ENCODE data around the gene SHH.

The SHH gene

DNA sequence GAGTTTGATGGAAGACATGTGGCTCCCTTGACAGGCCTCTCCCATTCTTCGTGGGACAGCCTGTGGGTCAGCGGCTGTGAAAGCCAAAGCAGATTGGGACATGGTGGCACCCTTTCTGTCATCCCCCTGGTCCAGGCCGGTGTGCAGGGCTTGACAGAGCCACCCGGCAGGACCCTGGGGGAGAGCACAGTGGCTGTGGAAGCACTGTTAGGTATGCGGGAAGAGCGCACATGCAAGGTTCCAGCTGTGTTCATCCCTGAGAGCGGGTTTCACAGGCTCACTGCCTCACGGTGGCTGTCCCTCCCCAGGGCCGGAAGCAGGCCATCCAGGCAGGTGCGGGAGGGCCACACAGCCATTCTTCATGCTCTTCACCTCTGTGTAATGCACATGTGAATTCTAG lies 29.8 kb downstream of the SHH start:
- Mint-ChIP-seq H3K27ac (no peak overlapping the region), H3K9me3 (no peaks in the 10 kb centered on the region), H3K4me3 (no peak overlapping the region), H3K36me3 (peaks cover 64% of the 10 kb centered on the region), H3K4me1 (peaks cover 9% of the 10 kb centered on the region)
- DNase-seq (ENCODE audit: low spot score in 2 of 2): no peak
- no peak for ATAC-seq

DNA sequence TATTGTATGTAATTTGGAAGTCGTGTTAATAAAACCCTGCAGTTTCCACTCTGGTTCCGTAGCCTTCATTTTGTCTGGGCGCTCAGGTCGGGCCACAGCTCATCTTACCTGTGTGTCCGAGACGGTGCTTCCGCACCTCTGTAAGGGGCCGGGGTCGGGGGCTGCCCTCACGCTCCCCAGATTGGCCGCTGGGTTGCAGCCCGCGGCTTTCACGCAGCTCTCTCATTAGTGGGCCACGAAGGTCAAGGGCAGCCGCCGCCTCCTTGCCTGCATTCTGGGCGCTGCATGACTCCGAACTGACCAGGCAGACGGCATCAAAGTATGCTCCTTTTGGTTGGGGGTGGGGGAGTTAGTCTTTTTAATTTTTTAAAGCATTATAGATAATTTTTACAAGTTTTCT lies 30.8 kb downstream of the SHH start:
- H3K4me1 Mint-ChIP-seq: peaks cover 9% of the 10 kb centered on the region
- H3K36me3 Mint-ChIP-seq: peaks cover 67% of the 10 kb centered on the region
- no peak overlapping the region for H3K4me3 Mint-ChIP-seq
- ATAC-seq (no peak), DNase-seq (ENCODE audit: low spot score in 2 of 2) (no peak)
- no peaks in the 10 kb centered on the region for H3K9me3 Mint-ChIP-seq
- no peak overlapping the region for H3K27ac Mint-ChIP-seq

DNA sequence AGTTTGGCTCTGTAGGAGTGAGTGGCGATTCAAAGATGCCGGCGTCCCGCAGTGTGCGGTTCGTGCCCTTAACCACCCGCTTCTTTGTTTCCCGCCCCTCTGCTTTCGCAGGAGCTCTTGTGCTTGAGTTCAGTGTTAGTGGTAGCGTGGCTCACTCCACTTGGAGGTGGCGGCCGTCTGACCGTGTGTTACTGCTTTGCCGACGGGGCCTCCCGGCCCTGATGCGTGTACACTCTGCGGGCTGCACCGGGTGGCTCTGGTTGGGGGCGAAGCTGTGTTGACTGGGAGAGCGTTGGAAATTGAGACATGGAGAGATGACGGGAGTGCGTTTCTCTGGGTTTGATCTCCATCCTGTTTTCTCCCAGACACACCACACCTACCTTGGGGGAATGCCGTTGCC lies 31.4 kb downstream of the SHH start:
- Mint-ChIP-seq H3K4me1 (peaks cover 9% of the 10 kb centered on the region), H3K4me3 (no peak overlapping the region), H3K27ac (peak overlapping the region; percentile 59), H3K9me3 (no peaks in the 10 kb centered on the region), H3K36me3 (peaks cover 73% of the 10 kb centered on the region)
- no peak for ATAC-seq
- DNase-seq (ENCODE audit: low spot score in 2 of 2): no peak

DNA sequence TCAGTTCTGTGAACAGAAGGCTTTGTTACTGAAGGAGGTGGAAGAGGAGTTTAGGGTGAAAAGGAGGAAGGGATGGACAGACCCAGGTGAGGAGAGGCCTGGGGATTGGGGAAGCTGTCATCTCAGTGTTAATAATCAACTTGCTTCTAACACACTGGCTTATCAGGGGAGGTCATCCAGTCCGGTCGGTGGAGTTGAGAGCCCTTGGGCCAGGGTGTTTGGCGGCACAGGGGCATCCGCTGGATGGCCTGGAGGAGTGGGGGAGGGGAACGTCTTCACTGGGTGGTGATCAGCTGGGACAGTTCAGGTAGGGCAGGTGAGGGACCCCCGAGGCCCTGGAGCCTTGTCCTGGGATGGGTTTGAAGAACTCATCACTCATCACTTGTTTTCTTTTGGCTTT lies 33.9 kb downstream of the SHH start:
- Mint-ChIP-seq H3K27ac (peak overlapping the region; percentile 83), H3K9me3 (no peaks in the 10 kb centered on the region), H3K4me3 (no peak overlapping the region), H3K4me1 (peaks cover 9% of the 10 kb centered on the region), H3K36me3 (peaks cover 88% of the 10 kb centered on the region)
- DNase-seq (ENCODE audit: low spot score in 2 of 2): no peak
- ATAC-seq: no peak

- H3K27ac Mint-ChIP-seq: no peak overlapping the region
- no peak for ATAC-seq
- H3K9me3 Mint-ChIP-seq: no peaks in the 10 kb centered on the region
- peaks cover 90% of the 10 kb centered on the region for H3K36me3 Mint-ChIP-seq
- H3K4me1 Mint-ChIP-seq: peaks cover 9% of the 10 kb centered on the region
- DNase-seq (ENCODE audit: low spot score in 2 of 2): no peak
- no peak overlapping the region for H3K4me3 Mint-ChIP-seq
Observed at GRCh38 chr7:155776606-155777005, 35.7 kb downstream of the SHH start.

- Mint-ChIP-seq H3K27ac (no peak overlapping the region), H3K4me3 (no peak overlapping the region), H3K4me1 (peaks cover 9% of the 10 kb centered on the region), H3K9me3 (no peaks in the 10 kb centered on the region), H3K36me3 (peaks cover 91% of the 10 kb centered on the region)
- ATAC-seq (no peak), DNase-seq (ENCODE audit: low spot score in 2 of 2) (no peak)
Observed at GRCh38 chr7:155775691-155776090, 36.6 kb downstream of the SHH start.

DNA sequence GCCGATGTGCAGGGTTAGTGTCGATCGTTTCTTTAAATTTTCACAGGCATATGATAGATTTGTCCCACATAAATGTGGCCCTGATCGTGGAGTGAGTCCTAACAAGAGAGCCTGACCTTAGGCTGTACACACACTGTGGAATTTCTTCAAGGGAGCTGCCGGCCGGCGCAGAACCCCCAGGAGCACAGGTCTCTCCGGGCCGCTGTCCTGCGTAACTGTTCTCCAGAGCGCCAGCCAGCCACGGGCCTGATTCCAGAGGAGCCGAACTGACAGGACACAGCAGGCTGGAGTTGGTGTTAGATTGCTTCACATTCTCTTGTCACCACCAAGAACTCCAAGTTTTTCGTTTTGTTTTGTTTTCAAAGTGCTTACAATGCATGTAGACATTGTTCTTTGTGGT lies 37.3 kb downstream of the SHH start:
- DNase-seq (ENCODE audit: low spot score in 2 of 2) (no peak), ATAC-seq (no peak)
- H3K9me3 Mint-ChIP-seq: no peaks in the 10 kb centered on the region
- no peak overlapping the region for H3K27ac Mint-ChIP-seq
- no peak overlapping the region for H3K4me3 Mint-ChIP-seq
- H3K36me3 Mint-ChIP-seq: peaks cover 91% of the 10 kb centered on the region
- H3K4me1 Mint-ChIP-seq: peaks cover 9% of the 10 kb centered on the region

DNA sequence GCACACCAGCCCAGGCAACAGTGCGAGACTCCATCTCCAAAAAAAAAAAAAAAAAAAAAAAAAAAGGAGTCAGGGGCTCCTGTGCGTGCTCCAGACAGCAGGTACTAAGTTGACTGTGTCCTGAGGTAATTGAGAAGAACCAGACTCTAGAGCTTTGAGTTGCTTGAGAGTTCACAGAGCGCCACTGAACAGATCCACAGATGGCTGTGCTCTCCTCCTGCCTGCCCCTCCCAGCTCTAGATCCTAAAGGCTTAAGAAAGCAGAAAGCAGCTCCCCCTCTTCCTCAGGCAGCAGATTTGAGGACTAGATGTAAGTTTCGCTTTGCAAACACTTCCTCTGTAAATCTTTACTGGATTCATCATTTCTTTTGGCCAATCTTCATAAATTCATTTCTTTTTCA lies 38.7 kb downstream of the SHH start:
- peaks cover 91% of the 10 kb centered on the region for H3K36me3 Mint-ChIP-seq
- H3K9me3 Mint-ChIP-seq: no peaks in the 10 kb centered on the region
- ATAC-seq (no peak), DNase-seq (ENCODE audit: low spot score in 2 of 2) (no peak)
- peak overlapping the region; percentile 6 for H3K27ac Mint-ChIP-seq
- H3K4me1 Mint-ChIP-seq: peaks cover 7% of the 10 kb centered on the region
- no peak overlapping the region for H3K4me3 Mint-ChIP-seq

DNA sequence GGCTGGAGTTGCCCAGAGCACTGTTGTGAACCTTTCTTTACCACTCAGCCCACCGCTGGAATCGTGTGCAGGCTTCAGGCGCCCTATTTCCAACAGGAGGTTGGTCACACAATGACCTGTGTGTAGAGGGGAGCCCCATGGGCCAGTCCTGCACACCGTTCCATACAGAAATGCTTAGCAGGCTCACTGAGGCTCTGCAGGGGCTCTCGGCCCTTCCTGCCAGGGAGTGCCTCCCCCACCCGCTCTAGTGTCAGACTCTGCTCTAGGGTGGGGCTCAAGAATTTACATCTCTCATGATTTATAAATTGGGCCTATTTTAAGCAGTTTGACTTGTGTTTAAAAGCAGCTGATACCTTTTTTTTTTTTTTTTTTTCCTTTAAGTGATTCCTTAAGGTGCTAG lies 42.0 kb downstream of the SHH start:
- H3K9me3 Mint-ChIP-seq: no peaks in the 10 kb centered on the region
- DNase-seq (ENCODE audit: low spot score in 2 of 2) (no peak), ATAC-seq (no peak)
- peak overlapping the region; percentile 23 for H3K27ac Mint-ChIP-seq
- H3K36me3 Mint-ChIP-seq: peaks cover 95% of the 10 kb centered on the region
- H3K4me1 Mint-ChIP-seq: peaks cover 10% of the 10 kb centered on the region
- H3K4me3 Mint-ChIP-seq: no peak overlapping the region

- H3K27ac Mint-ChIP-seq: peak overlapping the region; percentile 5
- H3K4me3 Mint-ChIP-seq: no peak overlapping the region
- DNase-seq (ENCODE audit: low spot score in 2 of 2) (no peak), ATAC-seq (no peak)
- no peaks in the 10 kb centered on the region for H3K9me3 Mint-ChIP-seq
- peaks cover 14% of the 10 kb centered on the region for H3K4me1 Mint-ChIP-seq
- peaks cover 95% of the 10 kb centered on the region for H3K36me3 Mint-ChIP-seq
Observed at GRCh38 chr7:155769701-155770100, 42.6 kb downstream of the SHH start.

- H3K9me3 Mint-ChIP-seq: no peaks in the 10 kb centered on the region
- ATAC-seq: no peak
- peaks cover 94% of the 10 kb centered on the region for H3K36me3 Mint-ChIP-seq
- H3K4me3 Mint-ChIP-seq: no peak overlapping the region
- peaks cover 39% of the 10 kb centered on the region for H3K4me1 Mint-ChIP-seq
- H3K27ac Mint-ChIP-seq: peak overlapping the region; percentile 2
- no peak for DNase-seq (ENCODE audit: low spot score in 2 of 2)
Observed at GRCh38 chr7:155766966-155767916, 45.0 kb downstream of the SHH start.

DNA sequence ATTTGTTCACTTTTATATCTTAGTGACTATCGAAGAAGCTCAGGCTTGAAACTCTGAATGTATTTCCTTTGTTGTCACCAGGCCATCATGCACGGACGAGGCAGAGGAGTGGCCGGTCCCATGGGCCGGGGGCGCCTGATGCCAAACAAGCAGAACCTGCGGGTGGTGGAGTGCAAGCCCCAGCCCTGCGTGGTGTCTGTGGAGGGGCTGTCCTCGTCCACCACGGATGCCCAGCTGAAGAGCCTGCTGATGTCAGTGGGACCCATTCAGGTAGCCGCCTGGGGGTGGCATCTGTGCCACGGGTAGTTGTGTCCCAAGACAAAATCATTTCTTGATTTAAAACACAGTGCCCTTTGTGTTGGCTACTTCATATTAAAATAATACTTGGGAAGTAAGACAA lies 45.9 kb downstream of the SHH start:
- no peak for ATAC-seq
- Mint-ChIP-seq H3K4me3 (no peak overlapping the region), H3K27ac (no peak overlapping the region), H3K4me1 (peaks cover 47% of the 10 kb centered on the region), H3K36me3 (peaks cover 88% of the 10 kb centered on the region), H3K9me3 (no peaks in the 10 kb centered on the region)
- DNase-seq (ENCODE audit: low spot score in 2 of 2): no peak

DNA sequence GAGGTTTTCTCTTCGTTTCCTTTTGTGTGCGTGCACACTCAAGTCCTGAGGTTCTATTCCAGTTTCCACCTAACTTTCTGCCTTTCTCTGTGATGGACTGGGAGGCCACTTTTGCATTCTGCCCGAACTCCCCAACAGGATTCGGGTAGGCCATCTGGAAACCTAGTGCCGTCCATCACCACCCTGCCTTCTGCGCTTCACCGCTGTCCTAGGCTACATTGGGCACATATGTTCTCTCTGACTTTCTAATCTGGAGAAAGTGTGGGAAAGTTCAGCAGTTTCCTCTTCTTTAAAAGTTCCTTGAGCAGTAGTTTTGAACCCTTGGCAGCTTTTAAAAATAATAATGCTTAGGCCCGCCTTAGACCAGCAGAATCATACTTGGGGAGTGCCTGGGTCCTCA lies 46.8 kb downstream of the SHH start:
- Mint-ChIP-seq H3K27ac (peak overlapping the region; percentile 45), H3K4me1 (peaks cover 52% of the 10 kb centered on the region), H3K36me3 (peaks cover 78% of the 10 kb centered on the region), H3K9me3 (no peaks in the 10 kb centered on the region), H3K4me3 (peak overlapping the region; percentile 16)
- ATAC-seq (no peak), DNase-seq (ENCODE audit: low spot score in 2 of 2) (no peak)

- H3K36me3 Mint-ChIP-seq: peaks cover 78% of the 10 kb centered on the region
Observed at GRCh38 chr7:155764438-155764793, 47.8 kb downstream of the SHH start.

GRCh38 chr7:155763691-155764437 lies 48.4 kb downstream of the SHH start:
- peak overlapping the region; percentile 88 for H3K4me3 Mint-ChIP-seq
- H3K36me3 Mint-ChIP-seq: peaks cover 77% of the 10 kb centered on the region
- peaks cover 61% of the 10 kb centered on the region for H3K4me1 Mint-ChIP-seq
- H3K9me3 Mint-ChIP-seq: no peaks in the 10 kb centered on the region
- DNase-seq (ENCODE audit: low spot score in 2 of 2): peak; percentile 49 to 81
- ATAC-seq: peak; percentile 89
- H3K27ac Mint-ChIP-seq: peak overlapping the region; percentile 99

More at GRCh38 chr7:155764438-155764793, 47.8 kb downstream of the SHH start:
- H3K27ac Mint-ChIP-seq: peak overlapping the region; percentile 99
- DNase-seq (ENCODE audit: low spot score in 2 of 2): peak; percentile 25 to 70
- peak overlapping the region; percentile 88 for H3K4me3 Mint-ChIP-seq
- peak; percentile 82 for ATAC-seq
- peaks cover 61% of the 10 kb centered on the region for H3K4me1 Mint-ChIP-seq
- H3K9me3 Mint-ChIP-seq: no peaks in the 10 kb centered on the region

GRCh38 chr7:155763122-155763521 lies 49.1 kb downstream of the SHH start:
- ATAC-seq (no peak), DNase-seq (ENCODE audit: low spot score in 2 of 2) (no peak)
- Mint-ChIP-seq H3K9me3 (no peaks in the 10 kb centered on the region), H3K4me1 (peaks cover 57% of the 10 kb centered on the region), H3K4me3 (peak overlapping the region; percentile 88), H3K27ac (peak overlapping the region; percentile 99), H3K36me3 (peaks cover 75% of the 10 kb centered on the region)
